Measurements from ENCODE around the gene MARCKS. TPM values are rescaled to one million over a fixed set of nuclear protein-coding genes. Genes with fewer than 3 reads are reported as not detected.
A peak's percentile ranks its signal among the peaks of the same experiment; 100 is the strongest.

MARCKS gene
- total RNA-seq, 4 donors from 2014 or later, result 33.7 to 42.9 (median 36.7) TPM

- no peaks in the 10 kb centered on the region for H3K9me3 ChIP-seq
- H3K27ac ChIP-seq, result no peak overlapping the region
- DNase-seq, result no peak
- TF ChIP-seq CTCF (IDR thresholded peaks at IDR 0.05) (no peak), POLR2A (IDR thresholded peaks at IDR 0.05) (no peak)
- no peaks in the 10 kb centered on the region for H3K36me3 ChIP-seq
- no peak overlapping the region for H3K4me3 ChIP-seq
- H3K27me3 ChIP-seq, result no peaks in the 10 kb centered on the region
- H3K4me1 ChIP-seq, result peaks cover 0 to 4% (median 0%) of the 10 kb centered on the region in 4 donors
Measured at GRCh38 chr6:113853252-113853651, 3.9 kb upstream of the MARCKS start.

GRCh38 chr6:113854531-113855499, 2.3 kb upstream of the MARCKS start:
- H3K9me3 ChIP-seq, result no peaks in the 10 kb centered on the region
- peak overlapping the region; percentile 58 to 83 (median 79) for H3K4me3 ChIP-seq
- no peaks in the 10 kb centered on the region for H3K27me3 ChIP-seq
- no peaks in the 10 kb centered on the region for H3K36me3 ChIP-seq
- peak; percentile 81 to 90 (median 90) for DNase-seq
- peak in 1 of 6 experiments; percentile 29 for TF ChIP-seq CTCF (IDR thresholded peaks at IDR 0.05)
- no peak for TF ChIP-seq POLR2A (IDR thresholded peaks at IDR 0.05)
- H3K27ac ChIP-seq, result peak overlapping the region; percentile 89 to 98 (median 95)
- peaks cover 0 to 9% (median 0%) of the 10 kb centered on the region in 4 donors for H3K4me1 ChIP-seq

DNA sequence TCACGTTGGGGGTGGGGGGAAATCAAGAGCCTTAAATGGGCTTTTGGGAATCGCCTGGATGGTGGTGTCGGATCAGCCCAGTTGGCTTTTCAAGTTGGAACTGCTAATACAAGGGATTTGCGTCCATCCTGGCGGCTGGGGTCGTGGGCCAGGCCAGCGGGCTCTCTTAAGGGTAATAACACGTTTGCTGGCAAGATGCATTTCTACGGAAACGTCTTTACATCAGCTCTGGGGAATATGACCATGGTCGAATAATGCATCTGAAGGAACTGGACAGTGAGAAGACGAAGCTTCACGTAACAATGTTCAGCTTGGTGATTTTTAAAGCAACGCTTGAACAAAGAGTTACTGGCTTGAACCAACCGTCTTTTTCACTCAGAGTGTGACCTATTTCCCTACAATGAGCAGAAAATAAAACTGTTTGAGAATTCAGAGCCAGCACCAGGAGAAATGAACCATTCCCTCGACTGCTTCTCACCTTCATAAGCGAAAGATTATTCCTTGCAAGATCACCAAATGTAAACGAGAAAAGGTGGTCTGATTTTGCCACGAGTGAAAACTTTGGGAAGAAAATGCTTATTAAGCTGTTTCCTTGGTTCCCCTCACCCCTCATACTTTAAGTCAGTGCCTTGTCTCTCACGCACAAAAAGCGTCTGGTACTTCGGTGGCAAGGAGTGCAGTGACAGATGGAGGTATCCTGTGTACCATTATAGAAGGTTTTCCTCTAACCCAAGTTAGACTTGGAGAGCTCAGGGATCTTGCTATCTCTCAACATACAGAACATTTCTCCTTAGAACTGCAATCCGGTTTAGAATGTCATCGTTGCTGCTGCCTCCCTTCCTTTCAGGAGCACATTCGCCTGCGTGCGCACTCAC, 1.4 kb upstream of the MARCKS start:
- H3K36me3 ChIP-seq, result no peaks in the 10 kb centered on the region
- DNase-seq, result peak; percentile 37 to 62 (median 59)
- TF ChIP-seq POLR2A (IDR thresholded peaks at IDR 0.05) (peak in 1 of 2 donors; percentile 22), CTCF (IDR thresholded peaks at IDR 0.05) (no peak)
- peaks cover 0 to 9% (median 0%) of the 10 kb centered on the region in 4 donors for H3K4me1 ChIP-seq
- H3K27me3 ChIP-seq, result no peaks in the 10 kb centered on the region
- no peaks in the 10 kb centered on the region for H3K9me3 ChIP-seq
- H3K4me3 ChIP-seq, result peak overlapping the region; percentile 58 to 83 (median 79)
- H3K27ac ChIP-seq, result peak overlapping the region; percentile 89 to 98 (median 95)

GRCh38 chr6:113856375-113856624, 845 bp upstream of the MARCKS start:
- no peak for DNase-seq
- Histone ChIP-seq H3K4me1 (peaks cover 0 to 10% (median 0%) of the 10 kb centered on the region in 4 donors), H3K9me3 (no peaks in the 10 kb centered on the region), H3K27me3 (no peaks in the 10 kb centered on the region), H3K4me3 (peak overlapping the region; percentile 58 to 83 (median 79)), H3K36me3 (no peaks in the 10 kb centered on the region), H3K27ac (peak overlapping the region; percentile 89 to 98 (median 95))
- TF ChIP-seq POLR2A (IDR thresholded peaks at IDR 0.05) (no peak), CTCF (IDR thresholded peaks at IDR 0.05) (no peak)

DNA sequence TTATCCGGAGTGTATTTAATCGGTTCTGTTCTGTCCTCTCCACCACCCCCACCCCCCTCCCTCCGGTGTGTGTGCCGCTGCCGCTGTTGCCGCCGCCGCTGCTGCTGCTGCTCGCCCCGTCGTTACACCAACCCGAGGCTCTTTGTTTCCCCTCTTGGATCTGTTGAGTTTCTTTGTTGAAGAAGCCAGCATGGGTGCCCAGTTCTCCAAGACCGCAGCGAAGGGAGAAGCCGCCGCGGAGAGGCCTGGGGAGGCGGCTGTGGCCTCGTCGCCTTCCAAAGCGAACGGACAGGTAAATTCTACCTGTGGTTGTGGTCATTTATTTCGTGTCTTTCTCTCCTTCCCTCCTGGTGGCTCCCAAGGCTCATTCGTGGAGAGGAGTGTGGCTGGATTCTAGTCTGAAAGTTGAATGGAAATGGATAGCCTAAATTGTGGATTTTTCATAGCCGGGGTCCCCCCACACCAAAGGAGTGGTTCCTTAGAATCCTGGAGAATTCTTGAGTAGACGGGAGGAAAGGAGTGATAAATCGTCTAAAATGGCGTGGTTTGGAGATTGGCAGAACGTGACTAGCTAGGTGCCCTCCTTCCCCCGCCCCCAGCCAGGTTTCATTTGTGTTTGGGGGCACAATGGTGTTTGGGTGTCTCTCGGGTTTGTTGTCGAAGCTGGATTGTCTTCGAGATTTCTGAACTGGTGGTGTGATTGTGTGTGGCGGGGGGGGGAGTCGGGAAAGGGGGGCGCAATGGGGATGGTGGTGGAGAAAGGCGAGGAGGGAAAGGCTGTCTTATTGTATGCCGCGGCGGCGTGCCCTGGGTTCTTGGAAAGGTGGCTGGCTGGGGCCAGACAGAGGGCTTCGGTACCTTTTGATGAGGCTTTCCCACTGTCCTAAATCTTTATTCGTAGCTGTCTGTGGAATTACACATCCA, 673 bp downstream of the MARCKS start:
- no peak for TF ChIP-seq CTCF (IDR thresholded peaks at IDR 0.05)
- TF ChIP-seq POLR2A (IDR thresholded peaks at IDR 0.05), result no peak
- no peaks in the 10 kb centered on the region for H3K36me3 ChIP-seq
- peak overlapping the region; percentile 89 to 98 (median 95) for H3K27ac ChIP-seq
- no peaks in the 10 kb centered on the region for H3K9me3 ChIP-seq
- H3K4me3 ChIP-seq, result peak overlapping the region; percentile 58 to 83 (median 79)
- peaks cover 0 to 17% (median 0%) of the 10 kb centered on the region in 4 donors for H3K4me1 ChIP-seq
- DNase-seq, result peak; percentile 57 to 77 (median 68)
- no peaks in the 10 kb centered on the region for H3K27me3 ChIP-seq

Data from Peyer's patch (tissue), 4 donors.